ENCODE measurements around the gene PRIM2. TPM values are rescaled to one million over a fixed set of nuclear protein-coding genes. Genes with fewer than 3 reads are reported as not detected.

PRIM2 gene
- total and polyA plus RNA-seq, 2 donors (not counting 1 experiment from before 2014, with no cell fraction given), result 28.0 to 59.9 TPM

- Histone ChIP-seq H3K27ac (ENCODE audit: insufficient read depth, low read length) (no peak overlapping the region), H3K4me3 (replicated peaks in 1 of 4; ENCODE audit: control extremely low read depth in 1 of 4, insufficient read depth in 1 of 4, low read depth in 3 of 4, low read length in 4 of 4) (no peak overlapping the region)
Observed at GRCh38 chr6:57324538-57324937, 7.1 kb downstream of the PRIM2 start.

DNA sequence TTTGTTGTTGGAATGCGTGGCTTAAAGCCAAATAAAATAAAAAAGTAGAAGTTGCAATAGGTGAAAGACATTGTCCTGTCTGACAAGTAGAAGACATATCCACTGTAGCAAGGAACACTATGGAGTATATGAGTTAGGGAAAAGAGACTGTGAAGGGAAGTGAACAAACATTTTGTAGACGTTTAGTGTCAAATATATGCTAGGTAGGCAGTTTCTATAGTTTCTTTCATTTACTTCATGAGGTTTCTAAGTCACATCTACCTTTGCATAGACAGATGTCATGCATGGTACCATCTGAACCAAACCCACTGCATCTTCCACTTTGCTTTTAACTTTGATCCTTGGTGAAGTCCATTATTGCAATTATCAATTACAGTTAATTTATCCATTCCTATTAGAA, 9.9 kb downstream of the PRIM2 start:
- Histone ChIP-seq H3K36me3 (ENCODE audit: control insufficient read depth, insufficient read depth, low read length) (peaks cover 4% of the 10 kb centered on the region), H3K9ac (ENCODE audit: insufficient read depth, low read length) (no peak overlapping the region), H3K27me3 (ENCODE audit: control insufficient read depth, insufficient read depth, low read length) (no peaks in the 10 kb centered on the region), H3K4me2 (ENCODE audit: extremely low read depth, insufficient read depth, low read length) (no peak overlapping the region), H3K79me2 (ENCODE audit: control insufficient read depth, insufficient read depth, low read length) (peaks cover 32% of the 10 kb centered on the region), H3K9me3 (ENCODE audit: control insufficient read depth, insufficient read depth, low read depth, low read length) (no peaks in the 10 kb centered on the region), H3K4me1 (ENCODE audit: control insufficient read depth, extremely low read depth, insufficient read depth, low read length) (peaks cover 2% of the 10 kb centered on the region), H4K20me1 (ENCODE audit: control insufficient read depth, extremely low read depth, insufficient read depth, low read length) (no peaks in the 10 kb centered on the region), H3K4me3 (replicated peaks in 1 of 4; ENCODE audit: control extremely low read depth in 1 of 4, insufficient read depth in 1 of 4, low read depth in 3 of 4, low read length in 4 of 4) (no peak overlapping the region), H2AFZ (ENCODE audit: low read length) (no peak overlapping the region), H3K27ac (ENCODE audit: insufficient read depth, low read length) (no peak overlapping the region)
- TF ChIP-seq CTCF (conservative IDR thresholded peaks at IDR 0.05 in 1 of 2, IDR thresholded peaks at IDR 0.05 in 1 of 2; ENCODE audit: low read depth in 1 of 2, low read length in 2 of 2) (no peak), EZH2 (IDR thresholded peaks at IDR 0.05; ENCODE audit: low read length, missing control alignments) (no peak)
- no peak for DNase-seq (ENCODE audit: low read depth in 2 of 2)

More at GRCh38 chr6:57324538-57324937, 7.1 kb downstream of the PRIM2 start:
- TF ChIP-seq EZH2 (IDR thresholded peaks at IDR 0.05; ENCODE audit: low read length, missing control alignments) (no peak), CTCF (conservative IDR thresholded peaks at IDR 0.05 in 1 of 2, IDR thresholded peaks at IDR 0.05 in 1 of 2; ENCODE audit: low read depth in 1 of 2, low read length in 2 of 2) (peak in 1 of 2 donors; percentile 35)
- Histone ChIP-seq H2AFZ (ENCODE audit: low read length) (no peak overlapping the region), H3K4me1 (ENCODE audit: control insufficient read depth, extremely low read depth, insufficient read depth, low read length) (peaks cover 2% of the 10 kb centered on the region), H3K79me2 (ENCODE audit: control insufficient read depth, insufficient read depth, low read length) (peaks cover 40% of the 10 kb centered on the region), H3K9me3 (ENCODE audit: control insufficient read depth, insufficient read depth, low read depth, low read length) (no peaks in the 10 kb centered on the region), H3K9ac (ENCODE audit: insufficient read depth, low read length) (no peak overlapping the region), H4K20me1 (ENCODE audit: control insufficient read depth, extremely low read depth, insufficient read depth, low read length) (no peaks in the 10 kb centered on the region), H3K27me3 (ENCODE audit: control insufficient read depth, insufficient read depth, low read length) (no peaks in the 10 kb centered on the region), H3K36me3 (ENCODE audit: control insufficient read depth, insufficient read depth, low read length) (peaks cover 9% of the 10 kb centered on the region), H3K4me2 (ENCODE audit: extremely low read depth, insufficient read depth, low read length) (no peak overlapping the region)
- DNase-seq (ENCODE audit: low read depth in 2 of 2), result peak in 1 of 2 donors; percentile 60

GRCh38 chr6:57328074-57328473, 10.6 kb downstream of the PRIM2 start:
- DNase-seq (ENCODE audit: low read depth in 2 of 2), result no peak
- peaks cover 4% of the 10 kb centered on the region for H3K36me3 ChIP-seq (ENCODE audit: control insufficient read depth, insufficient read depth, low read length)
- H3K27me3 ChIP-seq (ENCODE audit: control insufficient read depth, insufficient read depth, low read length), result no peaks in the 10 kb centered on the region
- H3K4me2 ChIP-seq (ENCODE audit: extremely low read depth, insufficient read depth, low read length), result no peak overlapping the region
- H3K9me3 ChIP-seq (ENCODE audit: control insufficient read depth, insufficient read depth, low read depth, low read length), result no peaks in the 10 kb centered on the region
- no peak overlapping the region for H3K27ac ChIP-seq (ENCODE audit: insufficient read depth, low read length)
- no peak for TF ChIP-seq EZH2 (IDR thresholded peaks at IDR 0.05; ENCODE audit: low read length, missing control alignments)
- TF ChIP-seq CTCF (conservative IDR thresholded peaks at IDR 0.05 in 1 of 2, IDR thresholded peaks at IDR 0.05 in 1 of 2; ENCODE audit: low read depth in 1 of 2, low read length in 2 of 2), result no peak
- H3K79me2 ChIP-seq (ENCODE audit: control insufficient read depth, insufficient read depth, low read length), result peaks cover 33% of the 10 kb centered on the region
- no peak overlapping the region for H3K4me3 ChIP-seq (replicated peaks in 1 of 4; ENCODE audit: control extremely low read depth in 1 of 4, insufficient read depth in 1 of 4, low read depth in 3 of 4, low read length in 4 of 4)
- H4K20me1 ChIP-seq (ENCODE audit: control insufficient read depth, extremely low read depth, insufficient read depth, low read length), result no peaks in the 10 kb centered on the region
- H3K9ac ChIP-seq (ENCODE audit: insufficient read depth, low read length), result no peak overlapping the region
- H3K4me1 ChIP-seq (ENCODE audit: control insufficient read depth, extremely low read depth, insufficient read depth, low read length), result peaks cover 2% of the 10 kb centered on the region
- no peak overlapping the region for H2AFZ ChIP-seq (ENCODE audit: low read length)

All from fibroblast of lung (primary cell).